Measurements from ENCODE around the gene EN2.
"Not testable (repeated sequence)": the region's sequence is repeated elsewhere in the genome, so short reads cannot be mapped to it uniquely, and the experiment has no call there.

The EN2 gene

DNA sequence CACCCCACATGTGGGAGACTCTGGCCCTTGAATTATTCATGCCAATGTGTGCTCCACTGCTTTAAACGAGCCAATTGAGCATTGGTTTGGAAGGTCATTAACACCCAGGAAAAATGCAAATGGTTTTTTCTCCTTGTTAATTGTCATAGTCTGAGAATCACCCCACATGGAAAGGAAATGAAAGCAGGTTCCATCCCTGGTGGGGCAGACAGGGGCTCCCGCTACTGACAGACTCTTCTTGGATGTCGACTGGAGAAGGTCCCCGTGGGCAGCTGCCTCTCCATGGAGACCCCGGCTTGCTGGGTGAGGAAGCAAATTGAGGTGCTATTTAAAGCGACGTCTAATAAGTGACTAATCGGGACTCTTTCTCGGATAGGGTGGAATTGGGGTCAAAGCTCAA is 32.0 kb upstream of the EN2 start:
- no peak for DNase-seq (ENCODE audit: low read depth in 2 of 2)

DNA sequence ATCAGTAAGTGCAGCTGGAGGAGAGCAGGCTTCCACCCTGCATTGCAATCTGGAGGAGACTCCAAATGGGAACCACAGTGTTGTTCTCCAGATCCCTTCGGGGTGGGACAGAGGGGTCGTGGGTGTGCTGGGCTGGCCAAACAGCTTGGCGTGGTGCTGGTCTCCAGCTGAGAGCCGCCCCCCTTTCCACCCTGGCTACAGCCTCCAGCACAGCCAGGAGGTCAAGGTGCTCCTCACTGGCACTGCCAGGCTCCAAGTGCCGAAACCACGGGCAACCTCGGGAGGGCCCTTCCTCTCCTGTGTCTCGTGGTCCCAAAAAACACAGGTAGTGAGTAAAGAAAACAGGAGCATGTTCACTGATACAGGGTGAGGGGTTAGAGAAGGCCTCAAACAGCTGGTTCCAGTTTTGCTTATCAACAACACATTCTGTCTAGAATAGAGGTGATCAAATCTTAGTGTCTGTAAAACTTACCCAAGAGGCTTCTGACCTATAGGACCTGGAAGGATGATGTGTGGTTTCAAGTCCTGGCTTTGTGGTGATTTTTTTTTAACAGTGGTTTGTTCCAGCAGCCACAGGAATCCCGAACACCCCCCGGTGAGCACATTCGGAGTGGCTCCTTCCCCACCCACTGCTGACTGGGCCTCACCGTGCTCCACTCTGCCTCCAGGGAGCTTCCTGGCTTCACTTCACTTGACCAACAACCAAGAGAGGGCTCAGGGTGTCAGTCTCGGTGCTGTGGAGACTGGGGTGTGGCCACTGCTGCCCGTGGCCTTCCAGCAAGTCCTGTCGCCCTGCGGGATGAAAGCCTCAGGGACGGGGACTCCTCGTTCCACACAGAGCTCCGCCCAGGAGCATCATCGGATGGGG is 31.2 kb upstream of the EN2 start:
- DNase-seq (ENCODE audit: low read depth in 2 of 2) = no peak

DNA sequence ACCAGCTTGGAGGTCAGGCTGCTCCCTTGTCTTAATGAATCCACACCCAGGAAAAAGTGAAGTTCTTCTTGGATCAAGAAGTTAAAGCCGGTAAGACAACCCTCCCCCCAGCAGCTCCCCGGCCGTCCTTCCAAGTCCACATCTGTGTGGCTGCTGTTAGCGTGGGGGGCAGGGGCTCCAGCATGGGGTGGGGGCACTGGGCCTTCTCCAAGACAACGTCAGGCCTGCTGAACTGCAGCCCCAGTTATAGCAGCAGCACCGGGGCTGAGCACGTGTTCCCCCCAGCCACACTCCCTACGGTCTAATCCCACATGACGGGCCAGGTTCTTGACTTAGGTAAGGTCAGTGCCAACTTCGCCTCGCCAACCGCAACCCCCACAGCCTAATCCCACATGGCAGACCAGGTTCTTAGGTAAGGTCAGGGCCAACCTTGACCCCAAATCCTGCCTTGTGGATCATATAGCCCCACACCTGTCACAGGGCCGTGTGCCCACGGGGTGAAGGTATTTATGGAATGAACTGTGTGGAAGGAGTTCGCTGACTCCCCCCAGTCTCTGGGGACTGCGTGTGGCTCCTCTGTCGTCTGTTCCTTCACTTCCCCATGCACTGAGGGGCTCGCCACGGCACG is 30.4 kb upstream of the EN2 start:
- DNase-seq (ENCODE audit: low read depth in 2 of 2) = no peak

DNA sequence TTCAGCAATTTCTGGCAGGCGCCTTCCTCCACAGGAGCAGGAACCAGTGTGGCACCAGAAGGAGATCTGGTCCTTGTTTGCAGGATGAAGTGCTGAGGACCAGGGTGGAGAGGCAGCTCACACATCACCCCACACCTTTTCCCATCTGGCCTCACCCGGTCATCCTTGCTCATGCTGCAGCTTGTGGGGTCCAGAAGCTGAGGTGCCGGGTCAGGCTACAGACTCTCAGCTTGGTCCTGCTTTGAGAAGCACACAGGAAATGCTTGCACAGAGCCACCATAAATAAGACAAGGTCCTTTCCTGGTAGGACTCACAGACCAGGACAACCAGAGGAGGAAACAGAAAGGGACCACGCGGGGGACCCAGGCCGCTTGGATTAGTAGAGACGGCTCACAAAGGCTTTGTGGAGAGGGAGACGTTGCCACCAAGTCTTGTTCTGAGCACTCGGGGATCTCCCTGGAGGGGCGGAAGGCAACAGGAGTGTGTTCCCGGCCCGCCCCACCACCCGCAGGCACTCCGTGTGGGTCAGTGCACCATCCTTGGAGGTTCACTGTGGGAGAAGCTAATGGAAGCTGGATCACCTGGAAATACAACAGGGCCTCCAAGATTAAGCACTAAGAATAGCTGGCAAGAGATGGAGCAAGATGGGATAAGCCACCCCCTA is 29.6 kb upstream of the EN2 start:
- DNase-seq (ENCODE audit: low read depth in 2 of 2) = no peak

DNA sequence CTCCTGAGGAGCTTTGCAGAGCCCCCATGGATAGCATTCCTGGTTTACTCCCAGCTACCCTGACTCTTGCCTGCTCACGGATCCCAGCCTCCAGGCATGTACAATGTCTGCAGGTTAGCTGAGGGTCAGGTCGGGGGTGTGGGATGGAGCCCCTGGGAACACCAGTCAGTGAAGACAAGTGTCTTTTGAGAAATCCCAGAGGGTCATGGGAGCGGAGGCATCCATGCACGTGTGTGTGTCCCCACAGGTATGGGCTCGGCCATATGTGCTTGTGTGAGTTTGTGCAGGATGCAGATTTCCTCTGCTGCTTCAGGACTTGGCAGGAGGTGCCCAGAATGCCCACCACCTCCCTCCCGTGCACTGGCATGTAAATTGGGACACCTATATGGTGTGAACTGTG is 28.3 kb upstream of the EN2 start:
- no peak for DNase-seq (ENCODE audit: low read depth in 2 of 2)

DNA sequence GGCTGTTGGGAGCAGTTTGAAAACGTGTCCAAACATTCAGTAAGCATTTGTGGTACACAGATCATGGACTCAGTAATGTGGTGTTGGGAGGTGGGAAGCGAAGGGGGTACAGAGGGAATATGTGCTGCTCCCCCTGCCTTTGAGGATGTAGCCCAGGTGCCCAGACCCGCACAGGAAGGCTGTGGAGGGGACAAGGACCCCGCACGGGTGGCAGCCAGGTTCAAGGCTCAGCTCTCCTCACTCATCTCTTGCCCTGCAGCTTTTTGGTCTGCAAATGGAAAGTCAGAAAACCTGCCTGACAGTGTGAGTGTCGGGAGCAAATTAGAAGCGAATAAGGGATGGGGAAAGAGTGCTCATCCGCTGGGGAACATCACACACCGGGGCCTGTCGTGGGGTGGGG is 27.3 kb upstream of the EN2 start:
- no peak for DNase-seq (ENCODE audit: low read depth in 2 of 2)

DNA sequence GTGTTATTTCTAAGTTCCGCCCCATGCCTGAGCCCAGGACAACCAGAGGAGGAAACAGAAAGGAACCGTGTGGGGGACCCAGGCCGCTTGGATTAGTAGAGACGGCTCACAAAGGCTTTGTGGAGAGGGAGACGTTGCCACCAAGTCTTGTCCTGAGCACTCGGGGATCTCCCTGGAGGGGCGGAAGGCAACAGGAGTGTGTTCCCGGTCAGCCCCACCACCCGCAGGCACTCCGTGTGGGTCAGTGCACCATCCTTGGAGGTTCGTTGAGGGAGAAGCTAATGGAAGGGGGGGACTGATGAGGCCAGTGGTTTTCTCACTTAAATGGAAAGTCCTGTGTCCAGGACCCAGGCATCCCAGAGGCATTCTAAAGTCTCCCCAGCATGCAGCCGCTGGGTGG is 26.7 kb upstream of the EN2 start:
- no peak for DNase-seq (ENCODE audit: low read depth in 2 of 2)

DNA sequence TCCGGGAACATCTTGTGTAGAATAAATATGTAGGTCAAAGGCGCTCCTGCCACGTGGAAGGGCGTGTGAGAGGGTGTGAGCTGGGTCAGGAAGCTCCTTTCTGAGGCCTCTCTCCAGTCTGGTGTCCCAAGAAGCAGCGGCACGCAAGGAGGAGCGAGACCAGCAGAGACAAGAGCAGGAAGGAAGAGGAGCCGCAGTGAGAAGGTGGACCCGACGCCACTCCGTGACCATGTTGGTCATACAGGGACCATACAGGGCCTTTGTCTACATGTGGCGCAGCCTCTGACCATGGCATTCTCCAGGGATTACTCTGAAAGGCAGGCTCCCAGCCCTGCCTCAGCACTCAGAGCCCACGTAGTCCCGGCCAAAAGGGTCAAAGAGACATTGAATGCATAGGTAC is 26.2 kb upstream of the EN2 start:
- no peak for DNase-seq (ENCODE audit: low read depth in 2 of 2)

DNA sequence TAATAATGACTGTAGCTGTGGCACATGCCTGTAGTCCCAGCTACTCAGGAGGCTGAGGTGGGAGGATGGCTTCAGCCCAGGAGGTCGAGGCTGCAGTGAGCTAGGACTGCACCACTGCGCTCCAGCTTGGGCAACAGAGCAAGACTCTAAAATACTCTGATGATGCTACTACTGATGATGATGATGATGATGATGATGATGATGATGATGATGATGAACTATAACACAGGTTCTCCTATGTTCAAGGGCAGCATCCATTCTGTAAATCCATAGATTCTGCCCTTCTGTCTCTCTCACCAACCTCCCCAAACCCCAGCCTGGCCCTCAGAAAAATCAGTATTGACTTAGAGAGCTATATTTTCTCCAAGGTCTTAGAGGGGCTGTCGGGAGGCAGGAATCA is 22.8 kb upstream of the EN2 start:
- DNase-seq (ENCODE audit: low read depth in 2 of 2) = no peak

DNA sequence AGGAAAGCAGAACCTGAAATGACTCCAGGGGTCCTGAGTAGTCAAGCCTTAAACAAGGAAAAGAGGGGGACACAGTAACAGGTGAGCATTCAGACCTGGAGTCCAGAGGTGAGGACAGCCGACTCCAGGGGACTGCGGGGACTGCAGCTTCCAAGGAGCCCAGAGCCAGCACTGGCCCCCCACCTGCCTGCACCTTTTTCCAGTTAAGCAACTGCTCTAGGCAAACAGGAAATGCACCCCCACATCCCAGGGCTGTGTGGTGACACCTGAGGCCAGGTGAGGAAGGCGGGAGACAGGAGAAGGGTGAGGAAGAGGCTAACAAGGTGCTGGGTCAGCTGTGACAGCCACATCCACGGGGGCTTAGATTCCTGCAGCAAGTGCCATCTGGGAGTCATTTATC is 20.1 kb upstream of the EN2 start:
- no peak for DNase-seq (ENCODE audit: low read depth in 2 of 2)

DNA sequence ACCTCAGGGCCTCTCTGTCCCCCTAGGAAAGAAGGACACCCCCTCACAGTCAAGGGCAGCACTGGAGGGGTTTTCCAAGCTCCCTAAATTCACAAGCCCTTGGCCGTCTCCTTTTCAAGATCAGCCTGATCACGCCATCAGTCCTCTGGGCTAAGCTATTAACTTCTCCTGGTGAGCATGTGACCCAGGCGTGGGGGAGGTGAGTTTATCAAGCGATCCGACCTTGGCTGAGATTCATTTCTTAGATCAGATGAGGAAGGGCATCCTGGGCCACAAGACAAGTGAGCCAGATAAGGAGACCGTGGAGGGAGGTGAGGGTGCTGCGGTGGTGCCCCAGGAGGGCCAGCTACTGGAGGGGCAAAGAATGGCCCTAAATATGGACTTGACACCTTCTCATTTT is 19.2 kb upstream of the EN2 start:
- no peak for DNase-seq (ENCODE audit: low read depth in 2 of 2)

DNA sequence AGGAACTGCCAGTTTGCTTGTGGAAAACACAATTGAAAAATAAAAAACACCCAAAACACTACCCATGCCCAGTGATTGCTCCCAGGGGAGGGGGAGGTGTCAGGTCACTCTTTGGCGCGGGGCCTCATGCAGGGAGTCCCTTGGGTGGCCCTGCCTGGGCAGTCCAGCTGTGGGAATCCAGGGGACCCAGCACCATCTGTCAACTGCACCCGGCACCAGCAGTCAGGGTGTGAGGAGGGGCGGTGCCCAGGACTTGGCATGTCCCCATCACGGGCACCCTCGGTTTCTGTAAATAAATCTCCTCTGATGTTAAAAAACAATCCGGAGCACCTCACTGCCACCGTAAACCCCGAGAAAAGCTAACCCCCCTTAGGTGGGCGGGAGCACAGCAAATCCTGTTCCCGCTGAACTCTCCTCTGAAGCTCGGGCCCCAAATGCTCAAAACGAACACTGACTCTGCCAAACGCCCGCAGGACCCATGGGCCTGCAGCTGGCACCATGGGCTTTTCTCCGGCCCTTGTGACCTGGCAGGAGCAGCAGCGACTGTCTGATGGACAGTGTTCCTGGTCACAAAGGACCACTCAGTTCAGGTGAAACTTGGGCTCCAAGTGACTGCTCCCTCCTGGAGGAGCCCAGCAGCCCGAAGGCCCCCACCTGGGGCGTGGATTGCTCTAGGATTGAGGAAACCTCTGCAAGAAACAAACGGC is 18.5 kb upstream of the EN2 start:
- DNase-seq (ENCODE audit: low read depth in 2 of 2) = no peak

DNA sequence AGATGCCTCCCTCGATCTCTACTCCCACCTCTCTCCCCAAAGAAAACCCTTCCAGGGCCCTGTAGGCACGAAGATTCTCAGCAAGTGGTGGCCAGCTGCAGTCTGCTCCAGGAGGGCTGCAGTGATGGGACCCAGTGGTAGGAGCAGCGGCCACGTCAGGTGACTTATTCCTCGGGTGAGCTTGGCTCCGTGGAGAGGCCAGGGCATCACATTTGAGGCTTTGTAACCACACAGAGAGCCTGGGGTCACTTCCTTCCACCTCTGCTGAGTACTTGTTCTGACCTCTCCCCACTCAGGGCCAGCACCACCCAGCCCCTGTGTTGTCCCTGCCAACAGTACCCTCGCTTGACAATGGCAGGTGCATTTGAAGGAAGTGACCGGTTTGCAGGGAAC is 17.9 kb upstream of the EN2 start:
- no peak for DNase-seq (ENCODE audit: low read depth in 2 of 2)

DNA sequence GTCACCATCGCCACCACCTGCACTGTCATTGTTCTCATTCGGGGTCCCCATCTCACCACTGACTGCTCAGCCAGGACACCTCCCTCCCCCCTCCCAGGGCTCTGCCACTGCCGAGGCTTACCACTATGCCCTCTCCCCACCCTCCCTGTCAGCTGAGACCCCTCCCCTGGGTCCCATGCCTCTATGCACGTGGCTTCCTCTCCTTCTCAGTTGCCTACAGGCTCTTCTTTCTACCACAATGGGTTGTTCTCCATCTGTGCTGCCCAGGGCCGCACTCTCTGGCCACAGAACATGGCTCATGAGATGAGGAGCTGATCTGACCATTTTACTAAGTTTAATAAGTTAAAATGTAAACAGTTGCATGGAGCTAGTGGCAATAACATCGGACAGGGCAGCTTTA is 16.1 kb upstream of the EN2 start:
- no peak for DNase-seq (ENCODE audit: low read depth in 2 of 2)

DNA sequence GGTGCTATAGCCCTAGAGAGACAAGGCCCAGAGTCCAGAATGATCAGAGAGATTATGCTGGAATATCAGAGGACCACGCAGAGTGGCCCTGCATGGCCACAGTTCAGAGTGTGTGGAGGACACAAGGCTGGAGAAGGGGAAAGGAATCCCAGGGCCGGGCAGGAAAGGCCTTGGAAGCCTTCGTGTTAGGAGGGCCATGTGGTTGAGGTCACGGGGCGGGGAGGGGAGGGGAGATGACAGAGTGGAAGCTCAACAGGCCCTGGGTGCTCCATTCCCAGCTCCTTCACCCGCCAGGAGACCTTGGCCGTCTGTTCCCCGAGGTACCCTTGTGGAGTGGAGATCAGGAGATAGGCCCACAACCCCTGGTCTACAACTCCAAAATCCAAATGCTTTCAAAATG is 13.2 kb upstream of the EN2 start:
- DNase-seq (ENCODE audit: low read depth in 2 of 2) = no peak

DNA sequence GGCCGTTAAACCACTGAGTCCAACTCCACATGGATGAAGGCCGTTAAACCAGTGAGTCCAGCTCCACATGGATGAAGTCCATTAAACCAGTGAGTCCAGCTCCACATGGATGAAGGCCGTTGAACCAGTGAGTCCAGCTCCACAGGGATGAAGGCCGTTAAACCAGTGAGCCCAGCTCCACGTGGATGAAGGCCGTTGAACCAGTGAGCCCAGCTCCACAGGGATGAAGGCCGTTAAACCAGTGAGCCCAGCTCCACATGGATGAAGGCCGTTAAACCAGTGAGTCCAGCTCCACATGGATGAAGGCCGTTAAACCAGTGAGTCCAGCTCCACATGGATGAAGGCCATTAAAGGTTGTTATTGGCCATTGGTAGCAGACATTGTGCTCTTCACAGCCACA is 12.3 kb upstream of the EN2 start:
- DNase-seq (ENCODE audit: low read depth in 2 of 2) = not testable (repeated sequence)

DNA sequence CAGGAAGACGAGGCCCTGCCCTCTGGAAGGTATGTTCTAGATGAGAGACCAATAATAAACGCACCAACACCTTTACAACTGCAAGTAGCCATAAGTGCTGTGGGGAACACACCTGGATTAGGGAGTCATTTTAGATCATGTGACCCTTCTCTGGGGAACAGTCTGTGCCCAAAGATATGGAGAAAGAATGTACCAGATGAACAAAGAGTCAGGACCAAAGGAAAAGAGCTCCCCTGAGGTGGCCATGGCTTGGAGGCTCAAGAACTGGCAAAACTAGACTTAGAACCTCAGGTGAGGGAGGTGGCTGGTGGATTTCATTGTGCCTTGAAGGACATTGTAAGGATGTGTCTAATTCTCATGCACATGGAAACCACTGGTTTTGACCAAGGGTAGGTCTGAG is 10.3 kb upstream of the EN2 start:
- no peak for DNase-seq (ENCODE audit: low read depth in 2 of 2)

DNA sequence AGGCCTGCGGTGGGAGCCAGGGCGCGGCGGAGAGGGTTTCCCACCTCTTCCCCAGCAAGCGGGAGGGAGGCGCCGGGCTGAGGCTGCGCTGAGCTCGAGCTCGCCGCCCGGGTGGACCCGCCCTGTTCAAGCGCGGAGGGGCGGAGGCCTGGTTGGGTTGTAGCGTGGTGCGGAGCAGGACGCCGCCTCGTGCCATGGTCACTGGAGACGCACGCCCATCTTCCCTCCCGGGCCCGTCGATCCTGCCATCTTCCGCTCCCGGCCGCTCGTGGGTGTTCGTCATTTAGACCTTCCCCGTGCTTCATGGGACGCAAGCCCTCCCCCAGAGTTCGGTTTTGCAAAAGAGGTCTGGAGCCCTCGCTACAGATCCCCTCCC is 9.3 kb upstream of the EN2 start:
- no peak for DNase-seq (ENCODE audit: low read depth in 2 of 2)

DNA sequence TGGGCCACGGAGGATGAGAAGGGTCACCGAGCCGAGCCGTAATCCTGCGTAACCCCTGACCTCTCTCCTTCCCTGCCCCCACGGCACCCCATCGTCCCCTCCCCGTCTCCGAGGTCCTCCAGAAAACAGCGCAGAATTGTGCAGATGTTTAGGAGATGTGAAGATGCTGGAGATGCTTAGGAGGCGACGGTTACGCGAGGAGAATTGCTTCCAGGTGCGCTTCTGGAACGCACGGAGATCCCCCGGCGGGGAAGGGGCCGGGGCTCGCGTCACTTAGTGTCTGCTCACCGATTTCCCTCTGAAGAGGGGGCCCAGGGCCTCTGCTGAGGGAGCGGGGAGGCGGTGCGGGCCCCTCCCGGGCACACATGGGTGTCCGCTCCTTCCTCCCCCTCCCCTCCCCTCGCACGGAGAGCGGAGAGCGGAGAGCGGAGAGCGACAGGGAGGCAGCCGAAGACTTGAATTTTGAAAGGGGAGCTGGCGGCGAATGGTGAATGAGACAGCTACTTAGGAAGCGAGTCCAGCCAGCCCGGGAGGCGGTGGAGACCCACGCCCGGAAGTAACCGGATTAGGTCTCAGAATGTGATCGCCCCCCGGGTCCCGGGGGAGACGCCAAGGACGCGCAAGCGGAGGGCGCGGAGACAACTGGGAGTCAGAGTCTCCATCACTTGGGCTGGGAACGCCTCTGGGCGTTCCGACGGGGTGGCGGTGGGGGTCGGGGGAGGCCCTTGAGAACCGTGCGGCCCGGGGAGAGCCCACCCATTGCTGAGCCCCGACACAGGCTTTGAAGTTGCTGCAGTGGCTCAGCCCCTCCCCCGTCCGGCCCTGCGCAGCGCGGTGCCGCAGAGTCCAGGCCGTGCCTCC is 8.7 kb upstream of the EN2 start:
- no peak for DNase-seq (ENCODE audit: low read depth in 2 of 2)

DNA sequence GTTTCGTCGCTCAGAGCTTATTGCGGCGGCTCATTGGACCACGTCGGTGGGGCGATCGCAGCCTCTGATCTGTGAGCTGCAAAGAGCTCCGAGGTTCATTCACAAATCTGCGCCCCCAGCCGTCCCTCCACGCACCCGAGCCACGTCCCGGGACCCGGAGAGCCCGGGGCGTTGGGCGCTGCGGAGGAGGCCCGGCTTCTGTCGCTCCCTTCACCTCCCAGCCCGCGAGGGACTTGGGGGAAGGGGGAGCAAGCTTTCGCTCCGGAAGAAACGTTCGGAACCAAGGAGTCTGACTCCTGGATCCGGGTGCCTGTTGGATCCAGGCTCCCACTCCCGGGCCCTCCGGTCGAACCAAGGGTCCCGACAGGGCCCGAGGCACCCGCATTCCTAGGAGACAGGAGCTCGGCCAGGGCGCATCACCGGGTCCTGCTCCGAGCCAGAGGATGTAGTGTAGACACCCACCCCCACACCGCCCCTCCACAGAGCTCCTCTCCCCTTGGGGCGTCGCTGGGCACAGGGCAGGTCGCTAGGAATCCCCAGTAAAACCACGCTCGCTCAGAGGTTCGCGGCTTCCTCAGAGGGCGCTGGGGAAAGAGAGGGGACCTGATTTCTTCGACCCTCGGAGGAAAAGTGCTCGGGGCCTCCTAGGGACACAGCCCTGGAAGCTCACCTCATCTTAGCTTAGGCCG is 7.9 kb upstream of the EN2 start:
- DNase-seq (ENCODE audit: low read depth in 2 of 2) = no peak

DNA sequence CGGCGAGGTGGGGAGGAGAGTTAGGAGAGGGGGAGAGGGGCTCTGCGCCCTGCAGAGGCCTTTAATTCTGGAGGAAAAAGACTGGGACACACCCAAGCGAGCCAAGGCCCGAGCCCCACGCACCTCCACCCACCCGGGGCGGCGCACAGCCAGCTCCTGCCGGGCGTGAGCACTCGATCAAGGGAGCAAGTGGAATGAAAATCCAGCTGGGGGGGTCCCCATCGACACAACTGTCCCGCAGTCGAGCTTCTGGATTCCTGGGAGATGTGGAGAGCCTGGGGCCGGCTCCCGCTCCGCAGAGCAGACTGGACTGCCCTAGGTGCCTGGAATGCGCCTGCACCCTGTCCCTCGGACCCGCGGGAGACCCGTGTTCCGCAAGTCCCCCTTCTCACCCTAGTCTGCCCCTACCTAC is 7.4 kb upstream of the EN2 start:
- DNase-seq (ENCODE audit: low read depth in 2 of 2) = no peak

Measured in stimulated activated CD8-positive, alpha-beta memory T cell treated with anti-CD3 and anti-CD28 coated beads, Interleukin-15, amount 100 ng/mL, for 4 hours (primary cell).